GM12875 (cell line): ENCODE data around the gene NECTIN2.
A peak's percentile ranks its signal among the peaks of the same experiment; 100 is the strongest.
"Not testable (repeated sequence)": the region's sequence is repeated elsewhere in the genome, so short reads cannot be mapped to it uniquely, and the experiment has no call there.

ENCODE experiments used
- H3K4me3 ChIP-seq: one replicate; pipeline ENCODE4 v1.5.1; 2011; ENCODE audit warnings: low read depth, low read length, control low read depth
- TF ChIP-seq, protein P1 (sequence below): IDR thresholded peaks from 2 replicates; pipeline ENCODE4 v1.5.1; 2011; ENCODE audit warnings: low read depth, mild to moderate bottlenecking, control low read depth, inconsistent platforms, low read length, moderate library complexity, borderline replicate concordance; ENCODE audit not compliant: insufficient read depth

NECTIN2 gene

GRCh38 chr19:44904426-44904994, 58.4 kb downstream of the NECTIN2 start:
- TF ChIP-seq, protein P1, sequence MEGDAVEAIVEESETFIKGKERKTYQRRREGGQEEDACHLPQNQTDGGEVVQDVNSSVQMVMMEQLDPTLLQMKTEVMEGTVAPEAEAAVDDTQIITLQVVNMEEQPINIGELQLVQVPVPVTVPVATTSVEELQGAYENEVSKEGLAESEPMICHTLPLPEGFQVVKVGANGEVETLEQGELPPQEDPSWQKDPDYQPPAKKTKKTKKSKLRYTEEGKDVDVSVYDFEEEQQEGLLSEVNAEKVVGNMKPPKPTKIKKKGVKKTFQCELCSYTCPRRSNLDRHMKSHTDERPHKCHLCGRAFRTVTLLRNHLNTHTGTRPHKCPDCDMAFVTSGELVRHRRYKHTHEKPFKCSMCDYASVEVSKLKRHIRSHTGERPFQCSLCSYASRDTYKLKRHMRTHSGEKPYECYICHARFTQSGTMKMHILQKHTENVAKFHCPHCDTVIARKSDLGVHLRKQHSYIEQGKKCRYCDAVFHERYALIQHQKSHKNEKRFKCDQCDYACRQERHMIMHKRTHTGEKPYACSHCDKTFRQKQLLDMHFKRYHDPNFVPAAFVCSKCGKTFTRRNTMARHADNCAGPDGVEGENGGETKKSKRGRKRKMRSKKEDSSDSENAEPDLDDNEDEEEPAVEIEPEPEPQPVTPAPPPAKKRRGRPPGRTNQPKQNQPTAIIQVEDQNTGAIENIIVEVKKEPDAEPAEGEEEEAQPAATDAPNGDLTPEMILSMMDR: 0 out of 2 replicates have a peak, but pooled peaks have one; percentile 21
- H3K4me3 ChIP-seq: no peak overlapping the region

DNA sequence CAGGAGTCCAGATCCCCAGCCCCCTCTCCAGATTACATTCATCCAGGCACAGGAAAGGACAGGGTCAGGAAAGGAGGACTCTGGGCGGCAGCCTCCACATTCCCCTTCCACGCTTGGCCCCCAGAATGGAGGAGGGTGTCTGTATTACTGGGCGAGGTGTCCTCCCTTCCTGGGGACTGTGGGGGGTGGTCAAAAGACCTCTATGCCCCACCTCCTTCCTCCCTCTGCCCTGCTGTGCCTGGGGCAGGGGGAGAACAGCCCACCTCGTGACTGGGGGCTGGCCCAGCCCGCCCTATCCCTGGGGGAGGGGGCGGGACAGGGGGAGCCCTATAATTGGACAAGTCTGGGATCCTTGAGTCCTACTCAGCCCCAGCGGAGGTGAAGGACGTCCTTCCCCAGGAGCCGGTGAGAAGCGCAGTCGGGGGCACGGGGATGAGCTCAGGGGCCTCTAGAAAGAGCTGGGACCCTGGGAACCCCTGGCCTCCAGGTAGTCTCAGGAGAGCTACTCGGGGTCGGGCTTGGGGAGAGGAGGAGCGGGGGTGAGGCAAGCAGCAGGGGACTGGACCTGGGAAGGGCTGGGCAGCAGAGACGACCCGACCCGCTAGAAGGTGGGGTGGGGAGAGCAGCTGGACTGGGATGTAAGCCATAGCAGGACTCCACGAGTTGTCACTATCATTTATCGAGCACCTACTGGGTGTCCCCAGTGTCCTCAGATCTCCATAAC, 59.5 kb downstream of the NECTIN2 start, which contains the start of gene APOE:
APOE (plus strand) TSS at position 360 of the 724 bp plus-strand sequence. CDS start 829 bp downstream, outside the sequence.
- H3K4me3 ChIP-seq: no peak within 1 kb of the TSS
- TF ChIP-seq, protein P1: no peak

DNA sequence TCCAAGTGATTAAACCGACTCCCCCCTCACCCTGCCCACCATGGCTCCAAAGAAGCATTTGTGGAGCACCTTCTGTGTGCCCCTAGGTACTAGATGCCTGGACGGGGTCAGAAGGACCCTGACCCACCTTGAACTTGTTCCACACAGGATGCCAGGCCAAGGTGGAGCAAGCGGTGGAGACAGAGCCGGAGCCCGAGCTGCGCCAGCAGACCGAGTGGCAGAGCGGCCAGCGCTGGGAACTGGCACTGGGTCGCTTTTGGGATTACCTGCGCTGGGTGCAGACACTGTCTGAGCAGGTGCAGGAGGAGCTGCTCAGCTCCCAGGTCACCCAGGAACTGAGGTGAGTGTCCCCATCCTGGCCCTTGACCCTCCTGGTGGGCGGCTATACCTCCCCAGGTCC, 61.5 kb downstream of the NECTIN2 start:
- TF ChIP-seq, protein P1: no peak
- H3K4me3 ChIP-seq: no peak overlapping the region

GRCh38 chr19:44908074-44908835, 62.2 kb downstream of the NECTIN2 start:
- TF ChIP-seq, protein P1: no peak
- H3K4me3 ChIP-seq: no peak overlapping the region

DNA sequence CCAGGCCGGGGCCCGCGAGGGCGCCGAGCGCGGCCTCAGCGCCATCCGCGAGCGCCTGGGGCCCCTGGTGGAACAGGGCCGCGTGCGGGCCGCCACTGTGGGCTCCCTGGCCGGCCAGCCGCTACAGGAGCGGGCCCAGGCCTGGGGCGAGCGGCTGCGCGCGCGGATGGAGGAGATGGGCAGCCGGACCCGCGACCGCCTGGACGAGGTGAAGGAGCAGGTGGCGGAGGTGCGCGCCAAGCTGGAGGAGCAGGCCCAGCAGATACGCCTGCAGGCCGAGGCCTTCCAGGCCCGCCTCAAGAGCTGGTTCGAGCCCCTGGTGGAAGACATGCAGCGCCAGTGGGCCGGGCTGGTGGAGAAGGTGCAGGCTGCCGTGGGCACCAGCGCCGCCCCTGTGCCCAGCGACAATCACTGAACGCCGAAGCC, 62.8 kb downstream of the NECTIN2 start:
- H3K4me3 ChIP-seq: no peak overlapping the region
- TF ChIP-seq, protein P1: no peak

DNA sequence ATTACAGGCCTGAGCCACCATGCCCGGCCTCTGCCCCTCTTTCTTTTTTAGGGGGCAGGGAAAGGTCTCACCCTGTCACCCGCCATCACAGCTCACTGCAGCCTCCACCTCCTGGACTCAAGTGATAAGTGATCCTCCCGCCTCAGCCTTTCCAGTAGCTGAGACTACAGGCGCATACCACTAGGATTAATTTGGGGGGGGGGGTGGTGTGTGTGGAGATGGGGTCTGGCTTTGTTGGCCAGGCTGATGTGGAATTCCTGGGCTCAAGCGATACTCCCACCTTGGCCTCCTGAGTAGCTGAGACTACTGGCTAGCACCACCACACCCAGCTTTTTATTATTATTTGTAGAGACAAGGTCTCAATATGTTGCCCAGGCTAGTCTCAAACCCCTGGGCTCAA, 63.7 kb downstream of the NECTIN2 start:
- TF ChIP-seq, protein P1: no peak
- no peak overlapping the region for H3K4me3 ChIP-seq

- H3K4me3 ChIP-seq: not testable (repeated sequence)
Measured at GRCh38 chr19:44911896-44912295, 65.8 kb downstream of the NECTIN2 start.
